Upper lobe of right lung (tissue), 1 donor: Measurements from ENCODE around the gene ZNF223. TPM values are rescaled to one million over a fixed set of nuclear protein-coding genes. Genes with fewer than 3 reads are reported as not detected.

Experiments
- ATAC-seq: fragments of 200-7000 bp; cut with Tn5 transposase; one replicate; pipeline ENCODE4 v1.9.1; 2020; ENCODE audit warnings: mild to moderate bottlenecking, moderate library complexity
- DNase-seq: peaks from one replicate; pipeline ENCODE4 v3.0.0-alpha.2; 2020
- H3K27ac ChIP-seq: fragments of 200-600 bp; one replicate; pipeline ENCODE4 v1.8.0; 2022
- H3K27me3 ChIP-seq: fragments of 200-600 bp; one replicate; pipeline ENCODE4 v1.8.0; 2022; ENCODE audit warnings: mild to moderate bottlenecking
- H3K36me3 ChIP-seq: fragments of 200-600 bp; one replicate; pipeline ENCODE4 v1.8.0; 2022
- H3K4me1 ChIP-seq: fragments of 200-600 bp; one replicate; pipeline ENCODE4 v1.8.0; 2022
- H3K4me3 ChIP-seq: fragments of 200-600 bp; one replicate; pipeline ENCODE4 v1.8.0; 2022; ENCODE audit warnings: mild to moderate bottlenecking
- H3K9me3 ChIP-seq: fragments of 200-600 bp; one replicate; pipeline ENCODE4 v1.8.0; 2022
- CTCF ChIP-seq: fragments of 200-600 bp; IDR thresholded peaks from one replicate; pipeline ENCODE4 v1.8.0; 2022; ENCODE audit warnings: antibody characterized with exemption
- intact Hi-C: fragments of 100-400 bp; cut with DNase I; formaldehyde crosslinking; loops from one replicate; pipeline ENCODE4 v1.11.0; 2022
- total RNA-seq: library from RNA; stranded (reverse); fragmentation: NEBNext Ultra II Directional; extraction: Animal tissue kit (Norgen Biotek cat#: 25700); gene quantifications from one replicate; pipeline ENCODE4 v1.2.1, GENCODE V29; 2021
- donor health status: DM: no; HTN: yes; CAD: no; lungs with severe emphysema.

ZNF223 gene
- total RNA-seq, 1 donor from 2014 or later: 5.8 TPM

- no peak overlapping the region for H3K27ac ChIP-seq
- intact Hi-C loops: no loop called here
- H3K9me3 ChIP-seq: peaks cover 23% of the 10 kb centered on the region
- DNase-seq: no peak
- no peak for TF ChIP-seq CTCF
- H3K4me1 ChIP-seq: peaks cover 5% of the 10 kb centered on the region
- H3K4me3 ChIP-seq: no peak overlapping the region
- H3K27me3 ChIP-seq: no peaks in the 10 kb centered on the region
- ATAC-seq: no peak
- H3K36me3 ChIP-seq: peaks cover 40% of the 10 kb centered on the region
Observed at GRCh38 chr19:44026622-44027021, 25.2 kb upstream of the ZNF223 start.

GRCh38 chr19:44032001-44032610 lies 19.7 kb upstream of the ZNF223 start:
- DNase-seq (no peak), ATAC-seq (no peak)
- no peak overlapping the region for H3K4me3 ChIP-seq
- H3K36me3 ChIP-seq: peaks cover 44% of the 10 kb centered on the region
- intact Hi-C loops: no loop called here
- no peak overlapping the region for H3K27ac ChIP-seq
- TF ChIP-seq CTCF: no peak
- H3K9me3 ChIP-seq: peaks cover 57% of the 10 kb centered on the region
- no peaks in the 10 kb centered on the region for H3K27me3 ChIP-seq
- no peaks in the 10 kb centered on the region for H3K4me1 ChIP-seq

GRCh38 chr19:44042147-44042546 lies 9.7 kb upstream of the ZNF223 start:
- no peaks in the 10 kb centered on the region for H3K9me3 ChIP-seq
- H3K27me3 ChIP-seq: no peaks in the 10 kb centered on the region
- intact Hi-C loops: no loop called here
- H3K27ac ChIP-seq: no peak overlapping the region
- no peaks in the 10 kb centered on the region for H3K4me1 ChIP-seq
- no peaks in the 10 kb centered on the region for H3K36me3 ChIP-seq
- ATAC-seq: no peak
- no peak for DNase-seq
- no peak for TF ChIP-seq CTCF
- H3K4me3 ChIP-seq: no peak overlapping the region

- intact Hi-C loops: no loop called here
- ATAC-seq: peak; percentile 32
- Histone ChIP-seq H3K4me3 (peak overlapping the region; percentile 76), H3K27me3 (peaks cover 5% of the 10 kb centered on the region), H3K4me1 (peaks cover 12% of the 10 kb centered on the region), H3K36me3 (peaks cover 6% of the 10 kb centered on the region), H3K27ac (peak overlapping the region; percentile 43), H3K9me3 (no peaks in the 10 kb centered on the region)
- no peak for DNase-seq
- no peak for TF ChIP-seq CTCF
Observed at GRCh38 chr19:44050740-44051649, 841 bp upstream of the ZNF223 start.

- Histone ChIP-seq H3K4me3 (no peak overlapping the region), H3K9me3 (no peaks in the 10 kb centered on the region), H3K36me3 (peaks cover 29% of the 10 kb centered on the region), H3K4me1 (peaks cover 10% of the 10 kb centered on the region), H3K27ac (no peak overlapping the region), H3K27me3 (no peaks in the 10 kb centered on the region)
- no peak for TF ChIP-seq CTCF
- DNase-seq: no peak
- intact Hi-C loops: no loop called here
- no peak for ATAC-seq
Observed at GRCh38 chr19:44055870-44056269, 4.0 kb downstream of the ZNF223 start.
